GM23248 (cell line): ENCODE results near the gene CRYAB. TPM values are rescaled to one million over a fixed set of nuclear protein-coding genes. Genes with fewer than 3 reads are reported as not detected.

Experiments
- DNase-seq: peaks from one replicate; pipeline ENCODE4 v3.0.0-alpha.2; 2015
- H2AFZ ChIP-seq: fragments of 200-600 bp; sonication (generic); 2 replicates; pipeline ENCODE4 v1.6.1; 2016; ENCODE audit warnings: antibody characterized with exemption
- H3F3A ChIP-seq: fragments of 200-600 bp; sonication (generic); 2 replicates; pipeline ENCODE4 v1.6.1; 2016; ENCODE audit warnings: mild to moderate bottlenecking, antibody characterized with exemption, mixed run types; ENCODE audit not compliant: insufficient read depth
- H3K27ac ChIP-seq: fragments of 200-600 bp; sonication (generic); 2 replicates; pipeline ENCODE4 v1.5.1; 2016; ENCODE audit warnings: mild to moderate bottlenecking
- H3K27me3 ChIP-seq: fragments of 200-600 bp; sonication (generic); replicated peaks from 2 replicates; pipeline ENCODE4 v1.6.1; 2016; ENCODE audit warnings: mild to moderate bottlenecking; ENCODE audit not compliant: insufficient read depth
- H3K36me3 ChIP-seq: fragments of 200-600 bp; sonication (generic); 2 replicates; pipeline ENCODE4 v1.6.1; 2016; ENCODE audit warnings: low read depth, mild to moderate bottlenecking
- H3K4me1 ChIP-seq: fragments of 200-600 bp; sonication (generic); 2 replicates; pipeline ENCODE4 v1.6.1; 2016; ENCODE audit warnings: mild to moderate bottlenecking; ENCODE audit not compliant: insufficient read depth
- H3K4me2 ChIP-seq: fragments of 200-600 bp; sonication (generic); one replicate; pipeline ENCODE4 v1.6.1; 2016; ENCODE audit warnings: mild to moderate bottlenecking; ENCODE audit not compliant: unreplicated experiment
- H3K4me3 ChIP-seq: fragments of 200-600 bp; sonication (generic); 2 replicates; pipeline ENCODE4 v1.5.1; 2016; ENCODE audit warnings: mild to moderate bottlenecking
- H3K79me2 ChIP-seq: fragments of 200-600 bp; sonication (generic); 2 replicates; pipeline ENCODE4 v1.6.1; 2016; ENCODE audit warnings: mild to moderate bottlenecking; ENCODE audit not compliant: insufficient read depth
- H3K9ac ChIP-seq: fragments of 200-600 bp; sonication (generic); 2 replicates; pipeline ENCODE4 v1.6.1; 2016; ENCODE audit warnings: mild to moderate bottlenecking
- H3K9me2 ChIP-seq: fragments of 200-600 bp; sonication (generic); 2 replicates; pipeline ENCODE4 v1.6.1; 2016; ENCODE audit warnings: mixed run types, mild to moderate bottlenecking, moderate library complexity; ENCODE audit not compliant: insufficient read depth
- H3K9me3 ChIP-seq: fragments of 200-600 bp; sonication (generic); one replicate; pipeline ENCODE4 v1.6.1; 2017; ENCODE audit warnings: low read depth
- H4K20me1 ChIP-seq: fragments of 200-600 bp; sonication (generic); 2 replicates; pipeline ENCODE4 v1.6.0; 2016; ENCODE audit not compliant: insufficient read depth
- EZH2 ChIP-seq: fragments of 200-600 bp; sonication (generic); IDR thresholded peaks from 2 replicates; pipeline ENCODE4 v1.6.1; 2018; ENCODE audit warnings: antibody characterized with exemption, mild to moderate bottlenecking; ENCODE audit not compliant: insufficient read depth, poor library complexity, severe bottlenecking
- EZH2phosphoT487 ChIP-seq: fragments of 200-600 bp; sonication (generic); IDR thresholded peaks from 2 replicates; pipeline ENCODE4 v1.6.1; 2018; ENCODE audit warnings: antibody characterized with exemption, moderate library complexity, mild to moderate bottlenecking, low read depth; ENCODE audit not compliant: insufficient read depth
- WGBS, 2 experiments: methylation state at CpG; one replicate each; pipeline ENCODE4 v1.1.6; 2015 to 2017; ENCODE audit warnings: low lambda C conversion rate in 2 of 2, low coverage in 1 of 2; ENCODE audit errors: missing lambda C conversion rate in 2 of 2; 5-methylcytosine and 5-hydroxymethylcytosine counted together
- in situ Hi-C: fragments of 300-500 bp; cut with MboI; formaldehyde crosslinking; loops from 2 replicates; pipeline ENCODE4 v1.15.0; 2020
- polyA plus RNA-seq: library from polyadenylated mRNA; unstranded; fragments of >200 nt; fragmentation: Nextera tagmentation; extraction: Ambion mirVana; gene quantifications from 2 replicates; pipeline ENCODE4 v1.2.1, GENCODE V29; 2016
- total RNA-seq: library from RNA; depleted of rRNA; stranded (reverse); fragments of >200 nt; shearing (Covaris generic); gene quantifications from 2 replicates; pipeline ENCODE4 v1.2.3, GENCODE V29; 2014

CRYAB gene
- total and polyA plus RNA-seq, 2 experiments from 2014 or later = 91.0 to 455 TPM

DNA sequence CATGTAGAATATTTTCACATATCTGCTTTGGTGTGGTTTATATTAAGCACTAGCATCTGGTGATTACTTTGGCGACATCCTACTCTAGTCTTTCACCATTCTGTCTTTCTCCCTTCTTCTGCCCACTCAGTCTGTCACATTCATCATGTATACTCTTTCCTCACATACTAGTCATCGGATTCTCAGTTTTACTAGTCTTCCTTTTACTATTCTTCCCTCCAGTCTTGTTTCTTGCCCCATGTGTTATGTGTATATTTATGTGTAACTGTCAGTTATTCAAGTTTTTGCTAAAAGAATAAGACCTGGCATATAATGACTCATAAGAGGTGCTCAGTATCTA is 21.0 kb upstream of the CRYAB start:
- H3K4me1 ChIP-seq = peaks cover 50% of the 10 kb centered on the region
- H3K9ac ChIP-seq = no peak overlapping the region
- no peak for TF ChIP-seq EZH2phosphoT487
- TF ChIP-seq EZH2 = no peak
- in situ Hi-C loops = loop anchor here (10.0 kb wide), 1 partner anchor 62 kb away; no protein-coding TSS in a partner anchor
- no peaks in the 10 kb centered on the region for H4K20me1 ChIP-seq
- H3K4me3 ChIP-seq = no peak overlapping the region
- no peak overlapping the region for H2AFZ ChIP-seq
- no peaks in the 10 kb centered on the region for H3K9me2 ChIP-seq
- no peaks in the 10 kb centered on the region for H3K79me2 ChIP-seq
- H3K27me3 ChIP-seq = no peaks in the 10 kb centered on the region
- H3F3A ChIP-seq = peaks cover 34% of the 10 kb centered on the region
- peak; percentile 68 for DNase-seq
- H3K27ac ChIP-seq = peak overlapping the region; percentile 68
- no peaks in the 10 kb centered on the region for H3K36me3 ChIP-seq
- no peak overlapping the region for H3K4me2 ChIP-seq
- 36 to 47% methylated on average over 2 of the region's 2 CpGs for WGBS, 2 experiments
- no peaks in the 10 kb centered on the region for H3K9me3 ChIP-seq

DNA sequence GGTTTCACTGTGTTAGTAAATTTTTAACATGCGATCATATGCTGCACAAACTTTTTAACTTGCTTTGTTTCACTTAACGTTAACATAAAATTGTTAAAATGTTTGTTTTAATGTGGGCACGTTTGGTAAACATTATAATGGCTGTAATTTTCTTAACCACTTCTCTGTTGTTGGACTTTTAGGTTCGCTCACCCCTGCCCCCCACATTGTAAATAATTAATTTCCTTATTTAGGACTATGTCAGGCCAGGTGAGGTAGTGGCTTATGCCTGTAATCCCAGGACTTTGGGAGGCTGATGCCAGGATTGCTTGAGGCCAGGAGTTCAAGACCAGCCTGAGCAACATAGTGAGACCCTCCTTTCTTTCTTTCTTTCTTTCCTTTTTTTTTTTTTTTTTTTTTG is 18.9 kb upstream of the CRYAB start:
- WGBS, 2 experiments = 49 to 51% methylated on average over 4 of the region's 4 CpGs
- H2AFZ ChIP-seq = peak overlapping the region; percentile 17; the same call in 1 of the 2 replicates
- H3K4me1 ChIP-seq = peaks cover 43% of the 10 kb centered on the region
- H3K4me3 ChIP-seq = no peak overlapping the region
- H3F3A ChIP-seq = peaks cover 24% of the 10 kb centered on the region
- no peaks in the 10 kb centered on the region for H3K79me2 ChIP-seq
- H3K36me3 ChIP-seq = no peaks in the 10 kb centered on the region
- no peaks in the 10 kb centered on the region for H3K9me2 ChIP-seq
- no peaks in the 10 kb centered on the region for H4K20me1 ChIP-seq
- no peaks in the 10 kb centered on the region for H3K27me3 ChIP-seq
- no peak overlapping the region for H3K27ac ChIP-seq
- H3K4me2 ChIP-seq = no peak overlapping the region
- in situ Hi-C loops = loop anchor here (10.0 kb wide), 1 partner anchor 64 kb away; no protein-coding TSS in a partner anchor
- H3K9me3 ChIP-seq = no peaks in the 10 kb centered on the region
- DNase-seq = no peak
- TF ChIP-seq EZH2 (no peak), EZH2phosphoT487 (no peak)
- no peak overlapping the region for H3K9ac ChIP-seq

DNA sequence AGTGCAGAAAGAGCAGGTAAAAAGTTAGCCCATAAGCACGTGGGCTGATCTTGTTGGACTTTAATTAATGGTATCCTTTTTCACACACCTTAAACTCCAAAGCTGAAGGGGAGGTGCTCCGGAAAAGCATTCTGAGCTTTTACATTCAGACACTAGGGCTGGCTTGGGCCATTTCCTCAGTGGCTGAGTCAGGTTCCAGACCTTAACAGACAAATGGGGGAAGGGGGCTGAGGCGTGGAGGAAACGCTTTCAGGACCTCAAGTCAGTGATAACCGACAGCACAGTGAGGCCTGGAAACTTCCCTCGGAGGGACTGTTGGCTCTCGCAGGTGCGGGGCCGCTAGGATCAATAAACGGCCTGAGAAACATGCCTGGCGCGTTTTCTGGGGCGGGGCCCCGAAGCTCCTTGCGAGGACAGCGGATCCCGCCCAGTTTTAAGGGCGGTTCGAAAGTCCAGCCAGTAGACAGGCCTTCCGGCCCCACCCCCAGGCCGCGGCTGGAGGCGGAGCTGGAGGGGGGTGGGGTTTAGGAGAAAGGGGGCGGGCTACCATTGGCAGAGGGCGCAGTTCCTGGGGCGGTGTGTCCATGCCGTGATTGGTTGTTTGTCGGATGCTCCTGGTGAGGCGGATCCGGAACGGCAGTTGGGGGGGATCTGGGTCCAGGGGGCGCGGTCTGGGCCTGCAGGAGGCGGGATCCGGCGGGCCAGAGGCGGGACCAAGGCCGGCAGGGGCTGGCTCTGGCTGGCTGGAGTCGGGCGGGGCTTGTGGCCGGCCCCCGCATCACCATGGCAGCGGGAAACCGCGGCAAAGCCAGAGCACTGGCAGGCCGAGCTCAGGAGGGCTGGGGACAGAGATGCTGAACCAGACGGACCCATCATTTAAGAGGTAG is 15.2 kb upstream of the CRYAB start:
- Histone ChIP-seq H3K4me2 (peak overlapping the region; percentile 89), H2AFZ (peak overlapping the region; percentile 84), H3K4me3 (peak overlapping the region; percentile 70), H4K20me1 (no peaks in the 10 kb centered on the region), H3F3A (peaks cover 29% of the 10 kb centered on the region), H3K27ac (peak overlapping the region; percentile 80), H3K36me3 (no peaks in the 10 kb centered on the region), H3K79me2 (no peaks in the 10 kb centered on the region), H3K9me3 (no peaks in the 10 kb centered on the region), H3K27me3 (no peaks in the 10 kb centered on the region), H3K9me2 (no peaks in the 10 kb centered on the region), H3K9ac (peak overlapping the region; percentile 73), H3K4me1 (peaks cover 34% of the 10 kb centered on the region)
- TF ChIP-seq EZH2 (no peak), EZH2phosphoT487 (no peak)
- 3 to 5% methylated on average over 29 to 47 of the region's 47 CpGs for WGBS, 2 experiments
- in situ Hi-C loops = no loop called here
- peak; percentile 99 for DNase-seq

DNA sequence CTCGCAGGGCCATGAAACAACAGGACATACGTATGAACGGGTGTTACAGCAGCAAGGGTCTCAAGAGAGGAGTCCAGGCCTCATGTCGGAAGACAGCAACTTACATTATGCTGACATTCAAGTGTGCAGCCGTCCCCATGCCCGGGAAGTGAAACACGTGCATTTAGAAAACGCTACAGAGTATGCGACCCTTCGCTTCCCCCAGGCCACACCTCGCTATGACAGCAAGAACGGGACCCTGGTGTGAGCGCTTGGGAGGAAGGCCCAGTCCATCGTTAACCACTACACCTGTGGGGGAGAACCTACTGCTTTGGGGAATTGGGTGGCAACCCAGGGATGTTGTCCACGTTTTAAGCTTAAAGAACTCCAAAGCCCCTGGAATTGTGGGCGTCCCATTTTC is 14.4 kb upstream of the CRYAB start:
- Histone ChIP-seq H3K36me3 (no peaks in the 10 kb centered on the region), H3K9me2 (no peaks in the 10 kb centered on the region), H3K4me2 (peak overlapping the region; percentile 89), H3K27ac (peak overlapping the region; percentile 80), H3K4me3 (no peak overlapping the region), H3K4me1 (peaks cover 40% of the 10 kb centered on the region), H3F3A (peaks cover 33% of the 10 kb centered on the region), H3K27me3 (no peaks in the 10 kb centered on the region), H3K79me2 (no peaks in the 10 kb centered on the region), H3K9ac (peak overlapping the region; percentile 73; the same call in 1 of the 2 replicates), H4K20me1 (no peaks in the 10 kb centered on the region), H2AFZ (peak overlapping the region; percentile 81; the same call in 1 of the 2 replicates), H3K9me3 (no peaks in the 10 kb centered on the region)
- no peak for DNase-seq
- TF ChIP-seq EZH2phosphoT487 = no peak
- TF ChIP-seq EZH2 = no peak
- WGBS, 2 experiments = 95 to 96% methylated on average over 16 of the region's 16 CpGs
- in situ Hi-C loops = no loop called here
